Ovary (tissue), 9 donors: Measurements from ENCODE around the gene TMUB1. TPM values are rescaled to one million over a fixed set of nuclear protein-coding genes. Genes with fewer than 3 reads are reported as not detected.

Experiments used
- DNase-seq, 5 donors: peaks; one replicate each; pipeline ENCODE4 v3.0.0-alpha.2; 2019 to 2020
- H3K27ac ChIP-seq, 2 donors: fragments of 200-600 bp; one replicate each; pipeline versions ENCODE4 v1.5.1 to v1.8.0; 2019 to 2022
- H3K27me3 ChIP-seq: fragments of 200-600 bp; one replicate; pipeline ENCODE4 v1.8.0; 2022
- H3K36me3 ChIP-seq: fragments of 200-600 bp; sonication (generic); one replicate; pipeline ENCODE4 v1.5.1; 2019
- H3K4me1 ChIP-seq: one replicate; pipeline ENCODE4 v1.8.1; 2013; ENCODE audit warnings: mild to moderate bottlenecking, moderate library complexity; ENCODE audit not compliant: insufficient read depth
- H3K4me3 ChIP-seq: fragments of 200-600 bp; sonication (generic); one replicate; pipeline ENCODE4 v1.5.1; 2017
- H3K9me3 ChIP-seq, 2 donors: fragments of 200-600 bp in 1 of 2; sonication (generic) in 1 of 2; one replicate each; pipeline versions ENCODE4 v1.5.1 to v1.8.1; 2013 to 2019; ENCODE audit warnings: mild to moderate bottlenecking in 1 of 2, moderate library complexity in 1 of 2
- EP300 ChIP-seq: sonication (generic); formaldehyde crosslinking; IDR thresholded peaks from one replicate; pipeline ENCODE4 v1.6.1; 2017; ENCODE audit warnings: antibody characterized with exemption
- POLR2A ChIP-seq: fragments of 450-650 bp; IDR thresholded peaks from one replicate; pipeline ENCODE4 v1.6.1; 2017; ENCODE audit warnings: antibody characterized with exemption, mild to moderate bottlenecking, moderate library complexity
- WGBS, 3 donors: extraction: QIAGEN DNeasy Blood & Tissue Kit in 1 of 3; methylation state at CpG; one replicate each; pipeline versions ENCODE4 v1.1.5 to v1.1.7; 2013 to 2017; 5-methylcytosine and 5-hydroxymethylcytosine counted together
- intact Hi-C, 4 donors: fragments of 100-400 bp; cut with DNase I; formaldehyde crosslinking; loops; one replicate each; pipeline versions ENCODE4 v1.11.0 to v1.15.1; 2022 to 2023
- polyA plus RNA-seq, 2 donors: library from polyadenylated mRNA; stranded (reverse); fragments of 200-250 nt in 1 of 2; fragments of 350-450 nt in 1 of 2; fragmentation: Illumina TruSeq in 1 of 2; extraction: RNeasy Lipid Tissue Mini Kit (QIAGEN cat#74804) in 1 of 2; gene quantifications; one replicate each; pipeline ENCODE4 v1.2.3, GENCODE V29; 2013 to 2014
- total RNA-seq, 7 donors: library from RNA; depleted of rRNA in 2 of 7; stranded (reverse); fragments of >200 nt in 2 of 7; fragmentation: NEBNext Ultra II Directional in 3 of 7; extraction: Animal tissue kit (Norgen Biotek cat#: 25700) in 3 of 7; gene quantifications; one replicate each; pipeline versions ENCODE4 v1.1.0 to v1.2.4, GENCODE V29; 2016 to 2023
- TF ChIP-seq, protein P1 (sequence below), 3 donors: fragments of 450-650 bp in 2 of 3; fragments of 200-600 bp in 1 of 3; IDR thresholded peaks; one replicate each; pipeline versions ENCODE4 v1.5.1 to v1.8.0; 2016 to 2022; ENCODE audit warnings: antibody characterized with exemption in 3 of 3, mild to moderate bottlenecking in 1 of 3
- donor health status: DM: no; HTN: no; CAD: no; lungs with moderate emphysema.
- donor health status: DM: no; HTN: no; CAD: no.
- donor health status: Bipolar disorder and iron deficiency.
- donor health status: DM: yes; HTN: yes; CAD: no.
- donor health status: DM: no; HTN: no; CAD: no.
- donor health status: DM: yes; HTN: yes; CAD: no.

TMUB1 gene
- total and polyA plus RNA-seq, 9 donors = 1.9 to 40.3 (median 28.8) TPM

DNA sequence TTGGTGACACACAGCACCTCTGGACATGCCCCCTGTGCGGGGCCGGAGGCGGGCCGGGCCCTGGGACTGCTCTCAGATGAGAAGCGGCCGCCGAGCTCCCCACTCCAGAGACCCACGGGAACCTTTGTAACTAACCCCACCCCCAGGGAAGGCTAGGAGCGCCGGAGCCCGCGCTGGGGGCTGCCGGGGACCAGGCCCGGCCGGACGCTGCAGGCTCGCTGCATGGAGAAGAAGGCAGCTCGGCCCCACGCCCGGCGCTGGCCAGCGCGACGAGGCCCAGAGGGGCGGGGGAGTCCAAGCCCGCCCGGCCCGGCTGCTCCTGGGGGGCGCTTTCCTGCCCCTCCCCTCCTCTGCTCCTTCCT lies 39.5 kb upstream of the TMUB1 start:
- Histone ChIP-seq H3K27me3 (no peaks in the 10 kb centered on the region), H3K27ac (no peak overlapping the region), H3K4me1 (peaks cover 8% of the 10 kb centered on the region), H3K36me3 (no peaks in the 10 kb centered on the region), H3K9me3 (no peaks in the 10 kb centered on the region), H3K4me3 (no peak overlapping the region)
- TF ChIP-seq EP300 (no peak), POLR2A (no peak)
- TF ChIP-seq, protein P1, sequence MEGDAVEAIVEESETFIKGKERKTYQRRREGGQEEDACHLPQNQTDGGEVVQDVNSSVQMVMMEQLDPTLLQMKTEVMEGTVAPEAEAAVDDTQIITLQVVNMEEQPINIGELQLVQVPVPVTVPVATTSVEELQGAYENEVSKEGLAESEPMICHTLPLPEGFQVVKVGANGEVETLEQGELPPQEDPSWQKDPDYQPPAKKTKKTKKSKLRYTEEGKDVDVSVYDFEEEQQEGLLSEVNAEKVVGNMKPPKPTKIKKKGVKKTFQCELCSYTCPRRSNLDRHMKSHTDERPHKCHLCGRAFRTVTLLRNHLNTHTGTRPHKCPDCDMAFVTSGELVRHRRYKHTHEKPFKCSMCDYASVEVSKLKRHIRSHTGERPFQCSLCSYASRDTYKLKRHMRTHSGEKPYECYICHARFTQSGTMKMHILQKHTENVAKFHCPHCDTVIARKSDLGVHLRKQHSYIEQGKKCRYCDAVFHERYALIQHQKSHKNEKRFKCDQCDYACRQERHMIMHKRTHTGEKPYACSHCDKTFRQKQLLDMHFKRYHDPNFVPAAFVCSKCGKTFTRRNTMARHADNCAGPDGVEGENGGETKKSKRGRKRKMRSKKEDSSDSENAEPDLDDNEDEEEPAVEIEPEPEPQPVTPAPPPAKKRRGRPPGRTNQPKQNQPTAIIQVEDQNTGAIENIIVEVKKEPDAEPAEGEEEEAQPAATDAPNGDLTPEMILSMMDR (IDR thresholded peaks at IDR 0.05) = no peak
- intact Hi-C loops = loop anchor here in 2 of 4 donors (1.0 to 5.0 kb wide), 2 partner anchors 180 to 181 kb away; no protein-coding TSS in a partner anchor
- DNase-seq = no peak
- WGBS, 3 donors = 86 to 89% (median 87%) methylated on average over 29 of the region's 29 CpGs

DNA sequence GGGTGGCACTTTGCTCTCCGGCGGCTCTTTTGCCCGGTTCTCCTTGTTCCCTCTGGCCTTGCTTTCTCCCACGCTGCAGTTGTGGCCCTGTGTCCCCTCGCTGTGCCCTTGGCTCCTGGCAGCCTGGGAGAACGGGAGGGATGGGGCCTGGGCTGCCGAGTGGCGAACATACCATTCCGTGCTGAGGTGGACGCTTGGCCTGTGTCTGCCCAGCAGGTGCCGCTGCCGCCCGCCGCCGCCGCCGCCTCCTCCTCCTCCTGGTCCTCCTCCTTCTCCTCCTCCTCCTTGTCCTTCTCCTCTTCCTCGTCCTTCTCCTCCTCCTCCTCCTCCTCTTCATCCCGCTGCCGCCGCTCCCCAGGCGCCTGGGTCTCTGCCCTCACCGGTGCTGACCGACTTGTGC lies 39.0 kb upstream of the TMUB1 start:
- Histone ChIP-seq H3K27me3 (no peaks in the 10 kb centered on the region), H3K4me1 (peaks cover 8% of the 10 kb centered on the region), H3K9me3 (no peaks in the 10 kb centered on the region), H3K27ac (no peak overlapping the region), H3K36me3 (no peaks in the 10 kb centered on the region), H3K4me3 (no peak overlapping the region)
- intact Hi-C loops = loop anchor here in 2 of 4 donors (1.0 to 5.0 kb wide), 2 partner anchors 180 to 181 kb away; no protein-coding TSS in a partner anchor
- WGBS, 3 donors = 78 to 83% (median 78%) methylated on average over 24 of the region's 24 CpGs
- TF ChIP-seq, protein P1 (IDR thresholded peaks at IDR 0.05) = no peak
- TF ChIP-seq POLR2A (no peak), EP300 (no peak)
- DNase-seq = no peak

DNA sequence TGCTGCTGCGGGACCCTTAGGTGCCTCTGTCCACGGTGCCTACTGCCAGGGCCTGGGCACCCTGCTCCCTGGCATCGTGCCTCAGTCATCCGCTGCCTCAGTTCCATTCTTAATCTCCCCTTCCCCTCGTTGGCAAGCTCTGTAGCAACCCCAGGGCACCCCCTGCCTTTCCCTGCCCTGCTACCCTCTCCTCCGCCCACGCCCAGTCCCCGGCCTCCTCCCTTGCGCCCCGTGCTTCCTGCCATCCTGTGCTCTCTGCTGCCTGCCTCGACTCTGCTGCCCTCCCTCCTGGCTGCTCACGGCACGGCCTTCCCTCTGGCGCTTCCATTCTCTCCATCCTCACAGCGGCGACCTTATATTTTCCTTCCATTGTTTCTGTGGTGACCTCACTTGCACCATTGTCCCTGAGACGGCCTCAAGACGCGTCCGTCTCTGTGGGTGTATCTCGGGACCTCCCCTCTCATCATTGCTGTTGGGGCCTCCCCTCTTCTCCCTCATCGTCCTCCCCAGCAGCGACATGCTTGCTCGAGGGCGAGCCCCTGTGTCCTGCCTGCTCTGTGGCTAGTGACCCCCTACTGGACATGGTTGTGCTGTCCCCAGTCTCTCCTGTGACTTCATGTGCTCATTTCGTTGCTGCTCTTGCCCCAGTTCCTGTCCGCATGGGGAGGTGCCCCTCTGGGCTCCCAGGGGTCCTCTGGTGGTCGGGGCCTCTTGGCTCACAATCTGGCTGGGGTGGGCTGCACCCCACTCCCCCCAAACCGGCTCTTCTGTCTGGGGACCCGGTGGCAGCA lies 38.3 kb upstream of the TMUB1 start:
- intact Hi-C loops = loop anchor here in 2 of 4 donors (1.0 to 5.0 kb wide), 2 partner anchors 181 to 182 kb away; no protein-coding TSS in a partner anchor

DNA sequence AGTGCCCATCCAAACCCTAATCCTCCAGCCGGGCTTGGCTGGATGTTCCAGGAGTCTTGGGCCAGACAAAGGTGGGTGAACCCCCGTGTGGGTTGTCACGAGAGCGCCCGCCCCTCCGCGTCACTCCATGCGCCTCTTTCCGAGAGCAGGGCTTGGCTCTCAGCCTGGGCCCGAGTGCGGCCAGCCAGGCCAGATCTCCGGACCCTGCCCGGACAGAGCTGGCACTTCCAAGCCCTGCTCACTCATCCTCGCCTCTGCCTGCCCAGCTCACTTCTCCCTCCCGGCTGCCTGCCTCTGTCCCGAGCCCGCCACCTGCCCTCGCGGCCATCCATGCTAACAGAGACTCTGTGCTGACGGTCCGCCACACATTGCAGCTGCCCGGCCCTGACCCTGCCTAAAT lies 37.6 kb upstream of the TMUB1 start:
- Histone ChIP-seq H3K4me3 (no peak overlapping the region), H3K27me3 (no peaks in the 10 kb centered on the region), H3K36me3 (no peaks in the 10 kb centered on the region), H3K9me3 (no peaks in the 10 kb centered on the region), H3K4me1 (peaks cover 4% of the 10 kb centered on the region), H3K27ac (no peak overlapping the region)
- 86 to 91% (median 87%) methylated on average over 22 of the region's 22 CpGs for WGBS, 3 donors
- TF ChIP-seq, protein P1 (IDR thresholded peaks at IDR 0.05) = no peak
- TF ChIP-seq POLR2A (no peak), EP300 (no peak)
- intact Hi-C loops = loop anchor here in 1 of 4 donors (5.0 kb wide), 1 partner anchor 181 kb away; no protein-coding TSS in a partner anchor
- no peak for DNase-seq

More for the DNA sequence above, 38.3 kb upstream of the TMUB1 start:
- H3K36me3 ChIP-seq = no peaks in the 10 kb centered on the region
- TF ChIP-seq POLR2A = no peak
- TF ChIP-seq, protein P1 (IDR thresholded peaks at IDR 0.05) = no peak
- TF ChIP-seq EP300 = no peak
- no peak for DNase-seq
- H3K9me3 ChIP-seq = no peaks in the 10 kb centered on the region
- H3K27ac ChIP-seq = no peak overlapping the region
- peaks cover 8% of the 10 kb centered on the region for H3K4me1 ChIP-seq
- no peak overlapping the region for H3K4me3 ChIP-seq
- WGBS, 3 donors = 83 to 87% (median 84%) methylated on average over 30 of the region's 30 CpGs
- no peaks in the 10 kb centered on the region for H3K27me3 ChIP-seq
